ENCODE results near the gene PLIN4. TPM values are rescaled to one million over a fixed set of nuclear protein-coding genes. Genes with fewer than 3 reads are reported as not detected.
"Not testable (repeated sequence)": the region's sequence is repeated elsewhere in the genome, so short reads cannot be mapped to it uniquely, and the experiment has no call there.

PLIN4 gene
- polyA plus RNA-seq, 1 donor = 12.8 TPM

DNA sequence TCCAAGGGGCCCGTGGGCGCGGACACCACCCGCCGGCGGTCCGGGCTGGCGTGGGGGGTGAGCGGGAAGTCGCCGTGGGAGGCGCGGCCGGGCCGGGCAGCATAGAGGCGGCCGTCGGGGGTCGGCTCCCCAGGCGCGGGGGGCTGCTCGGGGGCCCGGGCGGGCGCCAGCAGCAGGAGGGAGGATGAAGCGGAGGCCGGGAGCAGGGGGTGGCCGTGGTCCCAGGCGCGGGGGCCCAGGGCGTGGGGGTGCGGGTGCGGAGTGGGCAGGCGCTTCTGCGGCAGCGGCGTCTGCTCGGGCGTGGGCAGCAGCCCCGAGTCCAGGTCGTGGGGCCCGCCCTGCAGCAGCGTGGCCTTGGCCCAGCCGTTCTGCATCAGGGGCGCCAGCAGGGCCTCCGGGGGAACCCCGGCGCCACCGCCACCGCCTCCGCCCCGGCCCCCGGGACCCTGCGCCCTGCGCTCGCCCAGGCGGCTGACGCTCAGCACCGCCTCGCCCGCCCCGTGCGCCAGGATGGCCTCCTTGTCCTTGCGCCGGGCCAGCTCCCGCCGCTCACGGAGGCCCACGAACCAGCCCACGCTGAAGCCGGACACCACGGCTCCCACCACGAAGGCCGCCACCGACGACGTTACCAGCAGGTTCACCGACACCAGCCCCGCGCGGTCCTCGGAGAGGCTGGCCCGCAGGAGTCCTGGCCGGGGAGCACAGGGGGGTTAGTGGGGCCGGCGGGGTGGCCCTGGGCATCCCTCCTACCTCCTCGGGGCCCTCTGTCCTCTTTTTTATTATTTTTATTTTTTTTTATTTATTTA, 25.8 kb upstream of the PLIN4 start:
- DNase-seq (ENCODE audit: low read depth) = no peak

DNA sequence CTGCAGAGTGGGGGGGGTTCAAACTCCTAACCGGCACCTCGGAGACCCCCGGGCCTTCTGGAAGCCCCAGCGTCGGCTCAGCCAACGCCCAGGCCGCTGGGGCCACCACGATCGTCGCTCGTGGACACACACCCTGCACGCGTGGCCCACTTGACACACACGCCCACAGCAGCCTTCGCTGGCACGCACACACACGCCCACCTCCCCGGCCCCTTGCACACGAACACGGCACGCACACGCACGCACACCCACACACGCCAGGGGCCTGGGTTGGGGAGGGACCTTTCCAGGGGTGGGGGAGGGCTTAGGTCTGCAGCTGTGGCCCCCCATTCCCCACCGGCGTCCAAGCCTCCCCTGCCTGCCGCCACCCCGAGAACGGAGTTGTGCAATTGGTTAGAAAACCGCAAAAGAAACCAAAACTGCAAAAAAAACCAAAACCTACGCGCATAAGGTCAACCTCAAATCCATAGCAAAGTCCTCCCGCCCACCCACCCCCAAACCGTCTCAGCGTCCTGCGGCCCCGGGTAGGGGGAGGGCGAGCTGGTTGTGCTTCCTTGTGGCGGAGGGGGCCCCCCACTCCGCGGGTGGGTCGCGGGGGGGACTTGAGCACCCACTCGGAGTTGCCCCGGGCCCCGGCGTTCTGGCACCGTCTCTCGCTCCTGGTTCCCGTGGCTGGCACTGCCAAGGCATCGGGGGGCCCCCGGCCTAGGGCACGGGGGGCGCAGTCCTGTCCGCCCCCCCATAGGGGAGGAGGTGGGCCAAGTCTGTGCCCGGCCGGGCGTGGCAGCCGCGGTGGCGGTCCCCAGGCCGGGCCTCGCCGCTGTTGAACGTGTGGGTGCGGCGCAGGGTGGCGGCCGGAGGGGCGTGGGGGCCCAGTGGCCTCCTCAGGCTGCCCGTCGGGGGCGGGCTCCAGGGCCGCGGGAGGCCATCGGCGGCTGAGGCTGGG, 24.9 kb upstream of the PLIN4 start:
- DNase-seq (ENCODE audit: low read depth) = no peak

DNA sequence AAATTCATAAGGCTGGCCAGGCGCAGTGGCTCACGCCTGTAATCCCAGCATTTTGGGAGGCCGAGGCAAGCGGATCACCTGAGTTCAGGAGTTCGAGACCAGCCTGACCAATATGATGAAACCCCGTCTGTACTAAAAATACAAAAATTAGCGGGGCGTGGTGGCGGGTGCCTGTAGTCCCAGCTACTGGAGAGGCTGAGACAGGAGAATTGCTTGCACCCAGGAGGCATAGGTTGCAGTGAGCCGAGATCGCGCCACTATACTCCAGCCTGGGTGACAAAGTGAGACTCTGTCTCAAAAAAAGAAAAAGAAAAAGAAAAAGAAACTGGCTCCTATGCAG, 23.5 kb upstream of the PLIN4 start:
- DNase-seq (ENCODE audit: low read depth) = not testable (repeated sequence)

DNA sequence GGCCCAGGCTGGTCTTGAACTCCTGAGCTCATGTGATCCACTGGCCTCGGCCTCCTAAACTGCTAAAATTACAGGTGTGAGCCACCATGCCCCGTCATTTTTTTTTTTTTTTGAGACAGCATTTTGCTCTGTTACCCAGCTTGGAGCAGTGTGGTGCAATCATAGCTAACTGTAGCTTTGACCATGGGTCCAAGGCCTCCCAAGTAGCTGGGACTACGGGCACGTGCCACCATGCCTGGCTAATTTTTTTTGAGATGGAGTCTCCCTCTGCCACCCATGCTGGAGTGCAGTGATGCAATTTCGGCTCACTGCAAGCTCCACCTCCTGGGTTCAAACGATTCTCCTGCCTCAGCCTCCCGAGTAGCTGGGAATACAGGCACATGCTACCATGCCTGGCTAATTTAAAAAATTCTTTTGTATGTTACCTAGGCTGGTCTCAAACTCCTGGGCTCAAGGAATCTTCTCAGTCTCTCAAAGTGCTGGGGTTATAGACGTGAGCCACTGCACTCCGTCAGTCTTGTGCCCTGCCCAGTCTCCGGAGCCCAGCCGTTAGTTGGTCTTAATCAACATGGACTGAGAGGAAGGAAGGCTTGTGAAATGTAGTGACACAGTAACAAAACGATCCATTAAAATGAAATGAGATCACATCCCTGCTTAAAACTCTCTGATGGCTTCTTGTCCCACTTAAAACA, 23.0 kb upstream of the PLIN4 start:
- DNase-seq (ENCODE audit: low read depth) = no peak

DNA sequence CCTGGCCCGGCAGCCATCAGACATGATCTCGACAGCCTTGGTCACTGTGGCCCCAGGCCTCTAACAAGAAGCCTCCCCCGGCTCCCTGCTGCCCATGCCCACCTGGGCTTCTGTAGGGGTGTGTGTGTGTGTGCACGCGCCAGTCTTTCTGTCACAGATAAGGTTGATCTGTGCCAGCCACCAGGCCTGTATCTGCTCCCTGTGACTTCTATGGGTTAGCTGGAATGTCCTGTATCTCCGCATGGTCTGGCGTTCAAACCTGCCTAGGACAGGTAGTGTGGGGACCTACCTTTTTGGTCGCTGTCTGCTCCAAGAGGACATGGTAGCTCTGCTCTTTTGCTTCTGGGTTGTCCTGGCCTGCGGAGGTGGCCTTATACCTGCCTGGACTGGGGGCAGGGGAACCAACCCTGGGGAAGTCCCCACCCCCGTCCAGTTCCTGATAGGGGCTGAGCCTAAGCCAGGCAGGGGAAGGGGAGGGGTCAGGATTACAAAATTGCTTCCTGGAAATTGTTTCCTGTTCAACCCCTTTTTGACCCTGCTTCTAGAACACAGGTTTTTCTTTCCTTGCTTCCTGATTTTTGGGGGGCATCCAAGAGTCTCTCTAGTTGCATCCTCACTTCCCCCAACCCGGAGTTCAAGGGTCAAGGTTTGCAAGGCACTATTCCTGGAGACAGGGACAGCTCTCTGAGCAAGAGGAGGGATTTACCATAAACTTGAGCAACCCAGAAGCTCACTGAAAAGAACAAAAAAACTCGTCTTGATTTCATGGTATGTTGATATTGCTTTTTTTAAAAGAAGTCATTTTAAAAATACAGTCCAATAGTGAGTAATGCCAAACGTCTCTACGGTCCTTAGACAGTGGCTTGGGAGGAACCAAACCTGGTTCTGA, 21.7 kb upstream of the PLIN4 start, which contains the start of gene LRG1:
Gene LRG1, minus strand, starts transcription at position 344 of the 889 bp plus-strand sequence. Its CDS starts 23 bp downstream, at position 321.
- no peak for DNase-seq (ENCODE audit: low read depth)

DNA sequence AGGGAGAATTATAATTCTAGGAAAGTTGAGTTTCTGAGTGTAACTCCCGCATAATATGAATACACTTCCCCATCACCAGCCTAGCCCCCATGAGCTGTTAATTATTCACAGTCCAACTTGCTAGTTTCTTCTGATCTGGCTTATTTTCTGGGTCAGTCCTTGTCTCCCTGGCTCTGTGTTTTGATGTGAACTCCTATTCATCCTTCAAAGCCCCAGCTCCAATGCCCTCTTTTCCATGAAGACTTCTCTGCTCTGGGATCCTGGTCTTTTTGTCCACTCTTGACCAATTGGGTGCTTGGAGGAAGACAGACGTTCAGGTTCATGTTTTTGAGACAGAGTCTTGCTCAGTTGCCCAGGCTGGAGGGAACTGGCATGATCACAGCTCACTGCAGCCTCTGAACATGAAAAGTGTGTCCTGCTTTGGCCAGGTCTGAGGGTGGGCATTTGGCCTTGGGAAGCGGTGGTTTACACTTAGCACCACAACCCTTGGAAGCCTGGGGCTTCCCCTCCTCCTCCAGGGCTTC, 20.9 kb upstream of the PLIN4 start:
- DNase-seq (ENCODE audit: low read depth) = no peak

GRCh38 chr19:4538601-4538954, 20.3 kb upstream of the PLIN4 start:
- no peak for DNase-seq (ENCODE audit: low read depth)

DNA sequence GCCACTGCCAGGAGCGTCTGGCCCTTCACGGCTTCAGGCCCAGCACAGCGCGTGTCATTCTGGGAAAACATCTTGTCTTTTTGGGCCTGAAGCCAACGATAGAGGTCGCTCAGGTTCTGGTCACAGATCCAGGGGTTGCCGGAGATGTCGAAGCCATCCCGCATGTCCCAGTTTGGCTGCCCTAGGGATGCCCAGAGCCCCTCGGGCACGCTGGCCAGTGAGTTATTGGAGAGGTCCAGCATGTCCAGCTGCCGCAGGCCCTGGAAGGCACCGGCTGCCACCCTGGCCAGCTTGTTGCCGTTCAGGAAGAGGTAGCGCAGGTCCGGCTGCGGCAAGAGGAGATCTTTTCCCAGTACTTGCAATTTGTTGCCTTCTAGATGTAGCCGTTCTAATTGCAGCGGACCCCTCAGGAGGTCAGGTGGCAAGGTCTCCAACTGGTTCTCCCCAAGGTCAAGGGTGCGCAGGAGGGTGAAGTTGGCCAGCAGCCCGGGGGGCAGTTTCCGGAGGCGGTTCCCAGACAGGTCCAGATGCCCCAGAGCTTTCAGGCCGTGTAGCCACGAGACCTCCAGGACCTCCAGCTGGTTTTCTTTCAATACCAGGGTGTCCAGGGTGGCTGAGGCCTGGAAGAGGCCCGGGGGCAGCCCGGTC, 19.8 kb upstream of the PLIN4 start:
- no peak for DNase-seq (ENCODE audit: low read depth)

DNA sequence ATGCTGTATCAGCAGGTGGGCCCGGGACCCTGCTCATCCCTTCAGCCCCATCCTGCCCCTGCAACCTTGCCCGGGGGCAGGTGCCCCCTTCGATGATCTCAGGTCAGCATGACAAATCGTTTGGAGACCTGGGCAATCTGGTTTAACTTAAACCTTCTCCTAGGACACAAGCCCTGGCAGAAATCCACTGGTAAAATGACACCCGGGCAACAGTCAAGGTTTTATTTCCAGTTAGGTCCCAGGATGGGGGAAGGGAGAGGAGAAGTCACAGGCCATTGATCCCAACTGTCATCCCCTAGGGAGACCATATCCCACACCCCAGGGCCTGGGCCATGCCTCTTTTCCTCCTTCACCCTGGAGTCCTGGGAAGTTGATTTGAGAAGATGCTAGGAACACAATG, 18.5 kb upstream of the PLIN4 start:
- no peak for DNase-seq (ENCODE audit: low read depth)

GRCh38 chr19:4534836-4535658, 16.8 kb upstream of the PLIN4 start, which contains the start of gene PLIN5:
Gene PLIN5, minus strand, starts transcription at chr19:4535224. Its CDS starts 1,150 bp downstream, at chr19:4534074.
- DNase-seq (ENCODE audit: low read depth) = no peak

DNA sequence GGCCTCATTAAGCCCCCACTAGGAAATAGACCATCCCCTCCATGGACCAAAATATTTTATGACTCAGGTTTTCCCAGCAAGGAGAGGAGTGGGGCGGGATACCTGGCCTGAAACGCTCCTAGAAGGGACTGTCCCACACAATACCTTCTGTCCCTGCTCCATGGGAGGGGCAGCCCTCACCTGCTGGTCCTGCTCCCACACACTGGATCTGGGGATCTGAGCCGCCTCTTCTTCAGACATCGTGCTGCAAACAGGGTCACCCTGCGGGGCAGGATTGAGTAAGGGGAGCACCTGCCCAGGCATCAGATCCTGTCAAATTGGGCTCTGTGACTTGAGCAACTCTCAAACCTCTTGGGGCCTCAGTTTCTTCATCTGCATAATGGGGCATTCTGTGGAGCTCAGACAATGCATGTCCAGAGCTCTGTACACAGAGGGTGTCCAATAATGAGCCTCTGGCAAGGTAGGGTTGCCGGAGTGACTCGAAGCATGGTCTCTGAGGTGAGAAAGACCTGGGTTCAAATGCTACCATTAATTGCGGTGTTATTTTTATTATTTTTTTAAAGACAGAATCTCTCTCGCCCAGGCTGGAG, 15.6 kb upstream of the PLIN4 start:
- DNase-seq (ENCODE audit: low read depth) = no peak

- no peak for DNase-seq (ENCODE audit: low read depth)
Measured at GRCh38 chr19:4533334-4533733, 15.0 kb upstream of the PLIN4 start.

DNA sequence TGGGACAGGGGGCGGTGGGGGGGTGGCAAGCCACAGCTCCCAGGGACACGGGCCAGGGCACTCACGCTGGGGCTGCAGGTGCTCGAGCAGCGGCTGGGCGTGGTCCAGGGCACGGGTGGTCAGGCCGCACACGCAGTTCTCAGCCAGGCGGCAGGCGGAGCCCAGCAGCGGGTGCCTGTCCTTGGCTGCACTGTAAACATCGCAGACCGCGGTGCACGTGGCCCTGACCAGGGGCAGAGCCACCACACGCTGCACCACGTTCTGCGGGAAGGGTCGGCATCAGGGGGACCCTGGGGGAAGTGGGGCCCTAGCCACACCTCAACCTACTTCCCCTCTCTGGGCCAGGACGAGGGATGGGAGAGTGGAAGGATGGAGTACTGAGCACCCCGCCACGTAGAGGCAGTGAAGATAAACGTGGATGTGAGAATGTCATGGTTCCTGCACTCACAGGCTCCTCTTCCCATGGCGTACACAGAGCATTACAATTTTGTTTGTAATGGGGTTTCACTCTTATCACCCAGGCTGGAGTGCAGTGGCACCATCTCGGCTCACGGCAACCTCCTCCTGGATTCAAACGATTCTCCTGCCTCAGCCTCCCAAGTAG, 13.4 kb upstream of the PLIN4 start:
- DNase-seq (ENCODE audit: low read depth) = no peak

- DNase-seq (ENCODE audit: low read depth) = no peak
Measured at GRCh38 chr19:4529924-4530522, 11.7 kb upstream of the PLIN4 start.

GRCh38 chr19:4528843-4529242, 10.6 kb upstream of the PLIN4 start:
- no peak for DNase-seq (ENCODE audit: low read depth)

- DNase-seq (ENCODE audit: low read depth) = not testable (repeated sequence)
Measured at GRCh38 chr19:4527377-4527776, 9.1 kb upstream of the PLIN4 start.

DNA sequence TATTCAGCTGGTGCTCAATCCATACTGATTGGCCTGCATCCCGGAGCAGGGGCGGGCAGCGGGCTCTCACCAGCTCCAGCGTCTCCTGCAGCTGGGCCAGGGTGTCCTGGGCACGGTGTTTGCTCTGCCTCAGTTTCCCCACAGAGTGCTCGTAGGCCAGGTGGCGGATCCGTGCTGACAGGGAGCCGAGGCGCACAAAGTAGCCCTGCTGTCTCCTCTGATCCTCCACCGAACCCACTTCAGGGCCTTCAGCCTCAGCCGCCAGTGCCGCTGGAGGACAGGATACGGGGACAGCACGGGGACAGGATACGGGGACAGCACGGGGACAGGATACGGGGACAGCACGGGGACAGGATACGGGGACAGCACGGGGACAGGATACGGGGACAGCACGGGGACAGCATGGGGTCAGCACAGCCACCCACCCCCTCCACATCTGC, 7.3 kb upstream of the PLIN4 start:
- DNase-seq (ENCODE audit: low read depth) = no peak

Measured in forelimb muscle (tissue), 1 donor.